G401.6 (cell line): ENCODE results near the gene EFHD2.
"Not testable (repeated sequence)": the region's sequence is repeated elsewhere in the genome, so short reads cannot be mapped to it uniquely, and the experiment has no call there.

ENCODE experiments used
- FAIRE-seq: peaks from 2 replicates; lab custom pipeline; 2012; peaks lifted over from hg19 to GRCh38; lab: Jason Lieb, UNC

Gene EFHD2, protein sequence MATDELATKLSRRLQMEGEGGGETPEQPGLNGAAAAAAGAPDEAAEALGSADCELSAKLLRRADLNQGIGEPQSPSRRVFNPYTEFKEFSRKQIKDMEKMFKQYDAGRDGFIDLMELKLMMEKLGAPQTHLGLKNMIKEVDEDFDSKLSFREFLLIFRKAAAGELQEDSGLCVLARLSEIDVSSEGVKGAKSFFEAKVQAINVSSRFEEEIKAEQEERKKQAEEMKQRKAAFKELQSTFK

DNA sequence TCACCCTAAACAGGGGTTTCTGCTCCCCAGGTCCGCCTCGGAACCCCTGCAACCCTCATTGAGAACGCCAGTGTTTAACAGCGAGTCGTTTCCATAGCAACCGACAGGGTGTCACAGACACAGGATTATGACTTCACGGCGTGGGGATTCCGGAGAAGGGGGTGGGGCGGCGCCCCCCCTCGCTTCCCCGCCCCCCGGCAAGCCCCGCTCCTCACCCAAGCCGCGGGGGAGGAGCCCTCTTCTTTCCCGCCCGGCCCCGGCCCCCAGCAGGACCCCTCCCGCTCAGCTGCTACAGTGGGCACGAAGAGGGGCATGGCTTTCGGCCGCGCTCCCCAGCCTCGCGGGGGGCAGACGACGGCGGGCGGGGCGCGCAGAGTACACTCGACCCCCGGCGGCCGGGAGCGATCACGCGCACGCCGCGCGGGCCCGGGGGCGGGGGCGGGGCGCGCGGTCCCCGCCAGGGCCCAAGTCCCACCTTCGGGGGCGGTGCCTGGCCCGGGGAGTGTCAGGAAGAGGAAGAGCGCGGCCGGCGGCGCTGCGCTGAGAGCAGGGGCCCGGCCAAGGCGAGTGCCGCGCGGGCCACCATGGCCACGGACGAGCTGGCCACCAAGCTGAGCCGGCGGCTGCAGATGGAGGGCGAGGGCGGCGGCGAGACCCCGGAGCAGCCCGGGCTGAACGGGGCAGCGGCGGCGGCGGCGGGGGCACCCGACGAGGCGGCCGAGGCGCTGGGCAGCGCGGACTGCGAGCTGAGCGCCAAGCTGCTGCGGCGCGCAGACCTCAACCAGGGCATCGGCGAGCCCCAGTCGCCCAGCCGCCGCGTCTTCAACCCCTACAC lies at the start of gene EFHD2:
Gene EFHD2, plus strand, starts transcription at position 501 of the 835 bp plus-strand sequence. Its CDS starts 84 bp downstream, at position 585.
- FAIRE-seq: no peak

DNA sequence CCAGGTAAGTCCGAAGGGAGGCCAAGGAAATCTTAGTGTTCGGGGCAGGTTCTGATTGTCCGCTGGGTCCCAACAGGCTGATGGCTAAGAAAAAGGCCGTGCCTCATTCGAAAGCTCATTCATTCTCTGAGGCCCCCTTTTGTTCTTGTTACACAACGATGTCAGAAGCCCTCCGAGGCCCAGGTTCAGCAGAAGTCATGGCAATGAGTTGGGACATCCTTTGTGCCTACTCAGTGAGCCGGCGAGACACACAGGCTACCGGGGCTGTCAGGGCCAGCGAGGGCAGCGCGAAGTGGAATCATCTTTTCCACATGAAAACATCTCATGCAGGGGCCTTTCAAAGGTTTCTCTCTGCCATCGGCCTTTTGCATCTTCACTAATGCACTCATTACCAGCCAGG lies 49.0 kb upstream of the EFHD2 start:
- FAIRE-seq: no peak

- no peak for FAIRE-seq
These were observed 47.5 kb upstream of the EFHD2 start for GRCh38 chr1:15362096-15362736.

DNA sequence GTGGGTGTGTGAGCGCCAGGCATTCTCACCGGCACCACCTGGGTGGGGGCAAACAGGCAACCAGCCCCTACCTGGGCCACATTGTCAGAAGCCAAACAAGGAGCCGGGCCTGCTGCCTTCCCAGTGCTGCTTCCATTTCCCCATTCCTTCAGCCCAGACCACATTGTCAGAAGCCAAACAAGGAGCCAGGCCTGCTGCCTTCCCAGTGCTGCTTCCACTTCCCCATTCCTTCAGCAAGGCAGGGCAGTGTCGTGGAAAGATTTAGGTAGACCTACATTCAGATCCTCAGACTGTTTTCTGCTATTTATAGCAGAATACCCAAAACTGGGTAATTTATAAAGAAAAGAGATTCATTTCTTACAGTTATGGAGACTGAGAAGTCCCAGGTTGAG lies 47.0 kb upstream of the EFHD2 start:
- FAIRE-seq: no peak

- FAIRE-seq: no peak
These were observed 44.9 kb upstream of the EFHD2 start for GRCh38 chr1:15364740-15365139.

- FAIRE-seq: no peak
These were observed 40.8 kb upstream of the EFHD2 start for GRCh38 chr1:15368888-15369287.

- no peak for FAIRE-seq
These were observed 39.4 kb upstream of the EFHD2 start for GRCh38 chr1:15370268-15370667.

- FAIRE-seq: no peak
These were observed 38.7 kb upstream of the EFHD2 start for GRCh38 chr1:15370781-15371520.

- no peak for FAIRE-seq
These were observed 37.8 kb upstream of the EFHD2 start for GRCh38 chr1:15371610-15372545.

DNA sequence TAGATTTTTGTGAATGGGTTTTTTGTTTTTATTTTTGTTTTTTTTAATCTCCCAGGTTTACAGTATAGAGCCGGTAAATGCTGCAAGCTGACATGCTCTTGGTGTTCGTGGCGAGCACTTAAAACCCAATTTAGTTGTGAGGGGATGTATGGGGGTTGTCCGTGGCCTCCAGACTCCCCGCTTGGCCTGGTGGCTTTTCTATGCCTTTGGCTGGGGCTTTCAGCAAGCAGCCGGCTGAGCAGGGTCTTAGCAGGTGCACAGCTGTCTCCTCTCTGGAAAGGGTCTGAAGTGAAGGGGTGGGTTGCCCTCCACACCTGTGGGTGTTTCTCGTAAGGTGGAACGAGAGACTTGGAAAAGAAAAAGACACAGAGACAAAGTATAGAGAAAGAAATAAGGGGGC lies 31.0 kb upstream of the EFHD2 start:
- FAIRE-seq: no peak

DNA sequence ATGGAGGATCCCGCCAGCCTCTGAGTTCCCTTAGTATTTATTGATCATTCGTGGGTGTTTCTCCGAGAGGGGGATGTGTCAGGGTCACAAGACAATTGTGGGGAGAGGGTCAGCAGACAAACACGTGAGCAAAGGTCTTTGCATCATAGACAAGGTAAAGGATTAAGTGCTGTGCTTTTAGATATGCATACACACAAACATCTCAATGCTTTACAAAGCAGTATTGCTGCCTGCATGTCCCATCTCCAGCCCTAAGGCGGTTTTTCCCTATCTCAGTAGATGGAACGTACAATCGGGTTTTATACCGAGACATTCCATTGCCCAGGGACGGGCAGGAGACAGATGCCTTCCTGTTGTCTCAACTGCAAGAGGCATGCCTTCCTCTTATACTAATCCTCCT lies 30.5 kb upstream of the EFHD2 start:
- FAIRE-seq: not testable (repeated sequence)

DNA sequence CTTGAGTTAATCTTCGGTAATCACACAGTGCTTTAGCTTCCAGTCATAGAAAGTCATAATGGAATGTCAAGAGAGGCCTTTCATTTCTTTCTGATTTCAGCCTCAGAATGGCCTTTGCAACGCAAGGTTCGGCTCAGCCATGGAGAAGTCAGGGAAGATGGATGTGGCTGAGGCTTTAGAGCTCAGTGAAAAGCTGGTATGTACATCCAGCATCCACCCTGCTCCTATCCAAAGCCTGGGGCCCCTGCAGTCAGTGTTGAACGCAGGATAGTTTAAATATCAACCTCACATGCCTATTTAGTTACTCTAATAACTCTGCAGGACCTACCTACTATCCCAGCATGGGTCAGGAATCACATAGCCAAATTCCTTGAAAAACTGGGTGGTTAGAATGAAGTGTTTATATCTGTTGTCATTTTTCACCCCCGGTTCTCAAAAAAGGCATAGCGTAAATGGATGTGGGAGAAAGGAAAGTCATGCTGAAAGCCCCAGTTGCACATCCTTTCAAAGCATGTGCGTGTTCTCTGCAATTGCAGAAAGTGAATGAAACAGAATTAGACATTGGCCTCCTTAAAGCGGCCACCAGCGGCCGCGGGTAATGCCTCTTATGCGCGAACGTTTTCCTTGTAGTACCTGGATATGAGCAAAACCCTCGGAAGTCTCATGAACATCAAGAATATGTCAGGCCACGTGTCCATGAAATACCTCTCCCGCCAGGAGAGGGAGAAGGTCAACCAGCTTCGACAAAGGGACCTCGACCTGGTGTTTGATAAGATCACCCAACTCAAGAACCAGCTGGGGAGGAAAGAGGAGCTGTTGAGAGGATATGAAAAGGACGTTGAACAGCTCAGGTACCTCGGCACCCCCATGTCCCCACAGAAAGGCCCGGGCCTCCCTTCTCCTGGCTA lies 28.8 kb upstream of the EFHD2 start:
- FAIRE-seq: no peak

- FAIRE-seq: no peak
These were observed 27.9 kb upstream of the EFHD2 start for GRCh38 chr1:15381805-15382204.

DNA sequence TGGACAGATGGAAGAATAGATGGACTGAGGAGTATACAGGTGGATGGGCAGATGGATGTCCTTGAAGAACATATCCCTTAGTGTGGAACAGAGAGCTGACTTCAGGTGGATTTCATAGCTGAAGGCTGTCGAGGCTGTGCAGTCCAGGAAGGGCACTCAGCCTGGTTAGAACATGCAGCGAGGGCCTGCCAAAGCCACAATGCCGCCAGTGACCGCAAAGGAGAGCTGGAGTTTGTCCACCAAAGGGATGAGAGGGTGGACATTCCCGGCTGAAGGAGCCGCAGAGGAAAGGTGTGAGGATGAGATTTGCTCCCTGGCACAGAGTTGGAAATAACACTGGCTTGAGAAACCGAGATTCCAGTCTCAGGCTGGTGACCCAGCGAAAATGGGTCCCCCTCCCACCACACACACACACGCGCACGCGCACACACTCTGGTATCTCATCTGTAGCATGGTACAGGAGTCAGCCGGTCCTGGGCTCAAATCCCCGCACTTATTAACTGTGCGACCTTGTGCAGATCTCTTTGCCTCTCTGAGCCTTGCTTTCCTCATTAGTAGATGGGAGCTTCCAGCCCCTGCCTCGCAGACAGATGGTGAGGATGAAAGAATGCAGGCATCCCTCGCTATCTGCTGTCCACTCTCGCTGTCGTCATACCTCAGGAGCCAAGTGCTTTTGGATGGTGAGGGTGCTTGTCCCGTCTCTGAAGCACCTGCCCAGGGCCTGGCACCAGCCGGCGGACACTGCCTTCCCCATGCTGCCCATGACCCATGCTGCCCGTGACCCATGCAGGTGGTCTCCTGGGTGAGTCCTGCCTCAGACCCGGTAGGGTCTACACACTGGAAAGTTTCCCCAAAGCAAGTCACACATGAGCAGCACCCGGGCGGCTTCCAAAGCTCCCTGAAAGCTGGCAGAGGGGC lies 26.8 kb upstream of the EFHD2 start:
- FAIRE-seq: no peak

DNA sequence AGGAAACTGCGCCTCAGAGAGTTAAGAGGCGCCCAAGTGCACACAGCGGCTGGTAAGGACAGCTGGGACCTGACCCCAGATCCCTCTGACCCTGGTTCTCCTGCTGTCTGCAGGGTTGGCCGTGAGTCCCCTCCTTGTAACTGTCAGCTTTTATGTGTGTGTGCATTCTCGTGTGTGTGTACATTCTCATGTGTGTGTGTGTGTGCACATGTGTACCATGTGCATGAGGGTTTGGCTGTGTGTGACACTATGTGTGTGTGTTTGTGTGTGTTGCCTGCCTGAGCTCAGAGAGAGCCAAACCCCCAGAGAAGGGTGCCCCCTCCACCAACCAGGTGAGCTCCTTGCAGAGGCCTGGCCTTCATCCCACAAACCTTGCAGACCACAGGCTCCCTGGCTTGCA lies 25.9 kb upstream of the EFHD2 start:
- FAIRE-seq: no peak

- FAIRE-seq: no peak
These were observed 25.3 kb upstream of the EFHD2 start for GRCh38 chr1:15384301-15384901.

DNA sequence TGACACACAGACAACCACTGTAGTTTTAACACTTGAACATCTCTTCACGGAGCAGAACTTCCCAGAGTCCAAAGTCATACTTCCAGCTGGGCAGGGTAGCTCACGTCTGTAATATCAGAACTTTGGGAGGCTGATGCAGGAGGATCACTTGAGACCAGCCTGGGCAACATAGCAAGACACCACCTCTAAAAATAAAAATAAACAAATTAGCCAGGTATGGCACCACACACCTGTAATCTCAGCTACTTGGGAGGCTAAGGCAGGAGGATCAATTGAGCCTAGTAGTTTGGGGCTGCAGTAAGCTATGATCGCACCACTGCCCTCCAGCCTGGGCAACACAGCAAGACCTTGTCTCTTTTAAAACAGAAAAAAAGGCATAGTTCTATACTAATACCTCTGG lies 24.3 kb upstream of the EFHD2 start:
- no peak for FAIRE-seq

DNA sequence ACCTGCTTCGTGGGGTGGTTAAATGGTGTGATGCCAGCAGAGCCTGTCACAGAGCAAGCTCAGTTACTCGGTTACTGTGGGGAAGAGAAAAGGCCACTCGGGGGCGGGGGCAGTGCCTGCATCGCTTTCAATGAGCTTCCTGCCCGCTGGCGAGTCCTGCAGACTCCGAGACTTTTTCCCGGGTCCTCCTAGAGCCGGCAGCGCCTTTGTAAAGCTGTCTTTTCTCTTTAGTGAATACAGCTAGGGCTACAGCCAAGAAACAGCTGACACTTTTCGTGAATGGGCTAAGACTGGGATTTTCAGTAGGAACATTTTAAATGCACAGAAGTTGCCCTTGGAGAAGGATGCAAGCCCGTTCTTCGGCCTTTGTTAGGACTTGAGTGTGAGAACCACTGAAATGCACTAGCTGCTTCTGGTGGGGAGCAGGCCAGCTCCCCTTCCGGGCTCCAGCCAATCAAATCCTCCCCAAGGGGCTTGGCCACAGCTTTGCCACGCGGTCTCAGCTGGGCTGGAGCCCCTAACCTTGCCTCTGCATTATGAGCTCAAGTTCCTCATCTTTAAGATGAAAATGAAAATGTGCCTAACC lies 23.4 kb upstream of the EFHD2 start:
- FAIRE-seq: no peak
